ENCODE data around the gene PARL. TPM values are rescaled to one million over a fixed set of nuclear protein-coding genes. Genes with fewer than 3 reads are reported as not detected.

The PARL gene
- polyA plus RNA-seq, 1 of the 3 experiments (the other 2 are of a cell fraction) = 50.1 TPM

DNA sequence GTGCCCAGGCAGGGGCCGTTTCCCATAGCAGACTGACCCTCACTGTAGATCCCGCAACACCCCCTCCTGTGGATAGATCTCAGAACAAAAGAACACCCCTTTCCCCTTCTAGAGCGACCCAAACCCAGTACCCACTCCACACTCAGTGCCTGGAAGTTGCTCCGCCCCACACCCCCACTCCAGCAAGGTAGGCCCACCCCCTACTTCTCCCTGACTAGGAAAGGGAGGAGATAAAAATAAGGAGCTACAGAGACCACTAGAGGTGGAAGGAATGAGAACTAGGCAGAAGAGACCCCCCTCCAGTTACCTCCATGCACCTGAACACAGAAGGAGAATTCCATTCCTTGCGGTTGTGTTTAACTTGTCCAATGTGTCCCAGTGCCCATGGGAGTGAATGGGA lies 30.2 kb upstream of the PARL start:
- H3K9me3 ChIP-seq = no peaks in the 10 kb centered on the region
- CTCF ChIA-PET = interaction anchor here (1.0 to 2.3 kb wide), 3 partner anchors 10 to 335 kb away, joined by 3 to 10 read pairs (median 6); no protein-coding TSS in a partner anchor
- H3K27me3 ChIP-seq (ENCODE audit: insufficient read depth) = no peaks in the 10 kb centered on the region
- H3K27ac ChIP-seq (ENCODE audit: low read depth in 2 of 2, low read length in 1 of 2) = no peak overlapping the region
- no peak for TF ChIP-seq NFIC (IDR thresholded peaks at IDR 0.05; ENCODE audit: borderline replicate concordance)
- H3K4me2 ChIP-seq = no peak overlapping the region
- H3K4me3 ChIP-seq (ENCODE audit: low read depth in 2 of 2, low read length in 1 of 2) = no peak overlapping the region
- H3K36me3 ChIP-seq (replicated peaks in 1 of 2; ENCODE audit: control insufficient read depth in 1 of 2, insufficient read depth in 2 of 2, low read length in 1 of 2) = peaks cover 0 to 2% of the 10 kb centered on the region in 2 experiments
- no peaks in the 10 kb centered on the region for H3K4me1 ChIP-seq (ENCODE audit: control insufficient read depth in 1 of 2, insufficient read depth in 2 of 2, low read depth in 1 of 2, low read length in 1 of 2)
- no peaks in the 10 kb centered on the region for H4K20me1 ChIP-seq (ENCODE audit: insufficient read depth)
- H3F3A ChIP-seq (replicated peaks; ENCODE audit: insufficient read depth) = no peaks in the 10 kb centered on the region
- DNase-seq = no peak
- 84% methylated on average over 5 of the region's 5 CpGs for WGBS (ENCODE audit: low lambda C conversion rate)
- H2AFZ ChIP-seq (ENCODE audit: low read depth) = no peak overlapping the region
- no peaks in the 10 kb centered on the region for H3K9me2 ChIP-seq
- H3K9ac ChIP-seq = no peak overlapping the region
- POLR2A ChIA-PET = no interaction called here
- no peaks in the 10 kb centered on the region for H3K79me2 ChIP-seq (ENCODE audit: insufficient read depth)

DNA sequence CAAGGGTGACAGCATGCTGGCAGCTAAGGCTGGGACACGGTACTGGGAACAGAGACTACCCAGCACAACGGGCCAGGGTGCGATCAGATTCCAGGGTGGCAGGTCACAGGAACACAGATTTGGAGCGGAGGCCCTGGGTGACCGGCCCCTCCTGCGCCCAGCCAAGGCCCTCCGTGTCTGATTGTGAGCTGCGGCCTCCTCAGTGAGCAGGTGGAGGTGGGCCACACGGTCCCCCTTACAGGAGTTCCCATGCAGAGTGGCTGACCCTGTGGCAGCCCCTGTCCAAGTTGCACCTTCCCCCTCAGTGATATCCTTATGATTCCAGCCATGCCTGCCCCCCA lies 28.9 kb upstream of the PARL start:
- Histone ChIP-seq H3K4me2 (no peak overlapping the region), H4K20me1 (ENCODE audit: insufficient read depth) (no peaks in the 10 kb centered on the region), H3K9me3 (no peaks in the 10 kb centered on the region), H3F3A (replicated peaks; ENCODE audit: insufficient read depth) (no peaks in the 10 kb centered on the region), H3K9ac (no peak overlapping the region), H3K27me3 (ENCODE audit: insufficient read depth) (no peaks in the 10 kb centered on the region), H3K79me2 (ENCODE audit: insufficient read depth) (no peaks in the 10 kb centered on the region), H3K9me2 (no peaks in the 10 kb centered on the region), H3K4me1 (ENCODE audit: control insufficient read depth in 1 of 2, insufficient read depth in 2 of 2, low read depth in 1 of 2, low read length in 1 of 2) (no peaks in the 10 kb centered on the region), H3K4me3 (ENCODE audit: low read depth in 2 of 2, low read length in 1 of 2) (no peak overlapping the region), H3K36me3 (replicated peaks in 1 of 2; ENCODE audit: control insufficient read depth in 1 of 2, insufficient read depth in 2 of 2, low read length in 1 of 2) (no peaks in the 10 kb centered on the region), H3K27ac (ENCODE audit: low read depth in 2 of 2, low read length in 1 of 2) (no peak overlapping the region), H2AFZ (ENCODE audit: low read depth) (no peak overlapping the region)
- ChIA-PET CTCF (interaction anchor here (0.9 kb wide), 1 partner anchor 10 kb away, joined by 5 read pairs; no protein-coding TSS in a partner anchor), POLR2A (no interaction called here)
- TF ChIP-seq CHD2 (IDR thresholded peaks at IDR 0.05; ENCODE audit: low read length, partially characterized antibody) = no peak
- TF ChIP-seq, protein P1, sequence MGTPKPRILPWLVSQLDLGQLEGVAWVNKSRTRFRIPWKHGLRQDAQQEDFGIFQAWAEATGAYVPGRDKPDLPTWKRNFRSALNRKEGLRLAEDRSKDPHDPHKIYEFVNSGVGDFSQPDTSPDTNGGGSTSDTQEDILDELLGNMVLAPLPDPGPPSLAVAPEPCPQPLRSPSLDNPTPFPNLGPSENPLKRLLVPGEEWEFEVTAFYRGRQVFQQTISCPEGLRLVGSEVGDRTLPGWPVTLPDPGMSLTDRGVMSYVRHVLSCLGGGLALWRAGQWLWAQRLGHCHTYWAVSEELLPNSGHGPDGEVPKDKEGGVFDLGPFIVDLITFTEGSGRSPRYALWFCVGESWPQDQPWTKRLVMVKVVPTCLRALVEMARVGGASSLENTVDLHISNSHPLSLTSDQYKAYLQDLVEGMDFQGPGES (IDR thresholded peaks at IDR 0.05; ENCODE audit: low read depth, low read length) = no peak
- no peak for TF ChIP-seq GABPA (IDR thresholded peaks at IDR 0.05; ENCODE audit: low read depth)
- no peak for TF ChIP-seq YY1 (IDR thresholded peaks at IDR 0.05; ENCODE audit: low read depth)
- TF ChIP-seq FOXM1 (IDR thresholded peaks at IDR 0.05; ENCODE audit: low read depth) = no peak
- TF ChIP-seq, protein P2, sequence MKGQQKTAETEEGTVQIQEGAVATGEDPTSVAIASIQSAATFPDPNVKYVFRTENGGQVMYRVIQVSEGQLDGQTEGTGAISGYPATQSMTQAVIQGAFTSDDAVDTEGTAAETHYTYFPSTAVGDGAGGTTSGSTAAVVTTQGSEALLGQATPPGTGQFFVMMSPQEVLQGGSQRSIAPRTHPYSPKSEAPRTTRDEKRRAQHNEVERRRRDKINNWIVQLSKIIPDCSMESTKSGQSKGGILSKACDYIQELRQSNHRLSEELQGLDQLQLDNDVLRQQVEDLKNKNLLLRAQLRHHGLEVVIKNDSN (IDR thresholded peaks at IDR 0.05; ENCODE audit: borderline replicate concordance, low read depth) = no peak
- no peak for TF ChIP-seq TAF1 (IDR thresholded peaks at IDR 0.05; ENCODE audit: borderline replicate concordance, low read depth, low read length)
- TF ChIP-seq FOXJ3 (CRISPR knock-in tag; IDR thresholded peaks at IDR 0.05) = no peak
- no peak for TF ChIP-seq SIN3A (IDR thresholded peaks at IDR 0.05; ENCODE audit: borderline replicate concordance, low read depth, low read length)
- TF ChIP-seq, protein P3, sequence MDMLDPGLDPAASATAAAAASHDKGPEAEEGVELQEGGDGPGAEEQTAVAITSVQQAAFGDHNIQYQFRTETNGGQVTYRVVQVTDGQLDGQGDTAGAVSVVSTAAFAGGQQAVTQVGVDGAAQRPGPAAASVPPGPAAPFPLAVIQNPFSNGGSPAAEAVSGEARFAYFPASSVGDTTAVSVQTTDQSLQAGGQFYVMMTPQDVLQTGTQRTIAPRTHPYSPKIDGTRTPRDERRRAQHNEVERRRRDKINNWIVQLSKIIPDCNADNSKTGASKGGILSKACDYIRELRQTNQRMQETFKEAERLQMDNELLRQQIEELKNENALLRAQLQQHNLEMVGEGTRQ (IDR thresholded peaks at IDR 0.05; ENCODE audit: borderline replicate concordance, low read depth, low read length) = no peak
- TF ChIP-seq, protein P4, sequence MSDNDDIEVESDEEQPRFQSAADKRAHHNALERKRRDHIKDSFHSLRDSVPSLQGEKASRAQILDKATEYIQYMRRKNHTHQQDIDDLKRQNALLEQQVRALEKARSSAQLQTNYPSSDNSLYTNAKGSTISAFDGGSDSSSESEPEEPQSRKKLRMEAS (IDR thresholded peaks at IDR 0.05; ENCODE audit: low read depth) = no peak
- TF ChIP-seq RAD21 (IDR thresholded peaks at IDR 0.05; ENCODE audit: low read length) = no peak
- TF ChIP-seq TEAD4 (IDR thresholded peaks at IDR 0.05; ENCODE audit: borderline replicate concordance, insufficient read depth) = no peak
- TF ChIP-seq JUND (IDR thresholded peaks at IDR 0.05) = no peak
- TF ChIP-seq TCF12 (IDR thresholded peaks at IDR 0.05) = no peak
- TF ChIP-seq NRF1 (IDR thresholded peaks at IDR 0.05; ENCODE audit: low read depth, low read length) = no peak
- no peak for TF ChIP-seq SMC3 (IDR thresholded peaks at IDR 0.05; ENCODE audit: low read depth, low read length)
- no peak for DNase-seq
- no CpG with 5 or more reads among the region's 9 CpGs for whole genome bisulfite sequencing (ENCODE audit: low lambda C conversion rate)

Measured in SK-N-SH (cell line).